T-helper 22 cell (primary cell): ENCODE results near the gene CTSH.
"Not testable (repeated sequence)": the region's sequence is repeated elsewhere in the genome, so short reads cannot be mapped to it uniquely, and the experiment has no call there.

Experiments used
- DNase-seq: peaks from one replicate; pipeline ENCODE4 v3.0.0-alpha.2; 2020; ENCODE audit warnings: low read depth

The CTSH gene

DNA sequence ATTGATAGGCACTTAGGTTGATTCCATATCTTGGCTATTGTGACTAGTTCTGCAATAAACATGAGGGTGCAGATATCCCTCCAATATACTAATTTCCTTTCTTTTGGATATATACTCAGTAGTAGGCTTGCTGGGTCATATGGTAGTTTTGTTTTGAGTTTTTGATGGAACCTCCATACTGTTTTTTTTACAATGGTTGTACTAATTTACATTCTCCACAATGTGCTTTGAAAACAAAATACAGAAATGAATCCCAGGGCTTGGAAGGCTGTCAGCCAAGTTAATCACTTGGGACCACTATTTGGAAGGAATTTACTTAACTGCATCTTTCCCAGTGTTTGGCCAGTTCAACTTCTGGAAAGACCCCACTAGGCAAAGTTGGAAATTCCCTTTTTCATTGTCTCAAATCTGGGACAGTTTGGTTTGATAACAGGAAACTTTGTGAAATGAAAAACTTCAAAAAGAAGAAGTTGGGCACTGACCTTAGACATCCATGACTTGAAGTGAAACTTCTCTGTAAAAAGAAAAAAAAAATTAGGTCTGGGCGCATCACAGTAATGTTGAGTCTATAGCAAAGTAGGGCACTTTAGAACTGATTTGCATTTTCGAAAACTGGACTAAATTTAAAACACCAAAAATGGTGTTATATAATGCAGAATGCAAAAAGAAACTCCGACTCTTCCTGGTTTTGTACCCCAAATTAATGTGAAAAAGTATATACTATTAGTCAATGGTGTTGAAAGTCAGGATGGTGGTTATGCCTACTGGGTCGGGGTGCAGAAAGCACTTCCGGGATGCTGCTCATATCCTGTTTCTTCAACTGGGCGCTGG lies 6.0 kb downstream of the CTSH start:
- DNase-seq: no peak

DNA sequence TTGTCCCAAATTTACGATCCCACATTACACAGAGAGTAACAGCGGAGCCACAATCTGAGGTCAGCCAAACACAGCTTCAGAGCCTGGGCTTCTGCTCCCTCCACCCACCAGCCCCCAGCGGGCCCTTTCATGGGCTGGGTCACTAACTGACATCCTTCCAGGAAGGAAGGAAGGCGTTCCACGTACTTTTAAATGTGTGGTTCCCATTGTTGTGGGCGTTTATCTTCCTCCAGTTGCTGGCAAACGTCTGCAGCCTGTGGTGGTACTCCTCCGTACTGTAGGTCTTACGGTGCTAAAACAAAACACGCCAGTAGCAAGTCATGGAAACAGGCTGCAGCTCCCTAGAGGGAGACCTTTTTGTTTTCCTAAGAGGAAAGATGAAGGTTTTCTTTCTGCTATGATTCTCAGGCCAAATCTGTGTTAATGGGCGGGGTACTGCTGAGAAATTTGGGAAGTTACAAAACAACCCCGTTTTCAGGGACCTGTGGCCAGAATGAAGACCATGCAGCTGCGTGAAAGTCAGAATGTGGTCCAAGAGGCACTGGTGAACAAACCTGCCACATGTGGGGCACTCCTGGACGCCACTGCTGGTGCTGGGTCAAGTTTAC lies 7.6 kb downstream of the CTSH start:
- DNase-seq: no peak

DNA sequence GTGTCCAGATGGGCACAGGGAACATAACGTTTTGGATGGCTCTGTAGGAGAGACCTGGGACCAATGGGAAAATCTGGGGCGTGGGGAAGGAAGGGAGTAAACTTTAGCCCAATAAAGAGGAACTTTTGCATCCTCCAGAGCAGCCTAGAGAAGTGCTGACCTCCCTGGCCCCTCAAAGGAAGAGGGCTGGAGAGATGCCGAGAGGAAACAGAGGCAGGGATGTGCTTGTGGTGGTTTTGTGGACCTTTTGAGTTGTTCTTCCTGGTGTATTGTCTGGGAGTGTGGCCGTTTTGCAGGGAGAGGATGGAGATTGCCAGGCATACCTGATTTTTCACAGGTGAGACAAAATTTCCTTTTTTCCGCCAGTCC lies 10.2 kb downstream of the CTSH start:
- no peak for DNase-seq

DNA sequence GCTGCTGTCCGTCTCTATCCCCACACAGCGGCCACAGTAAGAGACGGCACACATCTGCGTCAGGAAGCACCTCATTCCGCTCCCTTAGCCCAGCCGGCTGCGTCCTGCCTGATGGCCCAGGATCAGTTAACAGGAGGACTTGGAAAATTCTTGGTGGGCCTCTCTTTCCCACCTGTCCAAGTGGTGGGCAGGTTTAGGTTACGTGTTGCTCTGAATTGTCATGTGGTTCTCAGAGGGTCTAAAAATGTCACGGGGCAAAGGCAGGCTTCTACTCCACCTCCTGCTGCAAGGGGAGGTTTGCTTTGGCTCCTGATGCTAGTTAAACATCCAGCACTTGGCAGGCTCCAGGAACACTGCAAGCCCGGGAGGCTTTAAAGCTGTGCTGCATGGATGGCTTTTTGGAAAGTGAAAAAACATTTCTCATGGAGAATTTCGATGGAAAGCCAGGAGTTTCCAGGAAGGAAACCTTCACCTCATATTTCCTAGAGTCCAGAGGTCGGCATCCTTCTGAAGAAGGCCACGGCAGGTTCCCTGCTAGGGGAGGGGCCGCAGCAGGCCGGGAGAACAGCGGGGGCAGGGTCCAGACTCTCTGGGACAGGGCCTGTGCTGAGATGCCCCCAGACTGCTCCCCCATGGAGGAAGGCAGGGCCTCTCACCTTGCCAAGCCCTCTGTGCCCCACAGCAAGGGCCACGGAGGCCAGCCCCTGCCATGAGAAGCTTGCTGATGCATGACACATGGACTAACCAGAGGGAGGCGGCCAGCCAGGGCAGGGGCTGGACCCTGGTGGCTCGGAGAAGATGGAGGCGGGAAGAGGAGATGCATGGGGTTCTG lies 10.8 kb downstream of the CTSH start:
- DNase-seq: no peak

DNA sequence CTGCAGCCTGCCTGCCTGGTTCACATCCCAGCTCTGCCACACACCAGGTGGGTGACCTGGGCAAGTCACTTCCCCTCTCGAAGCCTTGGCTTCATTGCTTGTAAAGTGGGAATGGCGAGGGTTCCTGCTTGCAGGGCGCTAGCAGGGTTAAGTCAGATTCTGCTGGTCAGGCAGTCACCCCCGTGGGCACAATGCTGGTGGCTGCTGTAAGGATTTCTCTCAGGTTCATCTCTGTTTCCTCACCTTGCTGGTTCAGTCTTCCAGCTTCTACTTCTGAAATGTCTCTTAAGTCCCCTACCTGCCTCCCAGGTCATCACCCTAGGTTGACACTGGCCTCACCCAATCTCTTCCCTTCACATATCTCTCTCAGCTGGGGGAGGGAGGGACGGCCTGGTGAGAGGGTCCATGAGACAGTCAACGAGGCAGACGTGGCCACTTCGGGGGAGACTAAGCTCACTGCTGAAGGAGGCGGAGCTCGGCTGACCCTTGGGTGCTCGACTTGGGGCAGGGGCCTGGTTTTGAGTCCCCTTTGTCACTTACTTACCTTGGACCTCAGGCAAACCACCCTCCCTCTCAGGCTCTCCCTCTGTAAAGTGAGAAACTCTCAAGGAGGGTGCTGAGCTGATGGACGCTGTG lies 11.5 kb downstream of the CTSH start:
- DNase-seq: no peak

DNA sequence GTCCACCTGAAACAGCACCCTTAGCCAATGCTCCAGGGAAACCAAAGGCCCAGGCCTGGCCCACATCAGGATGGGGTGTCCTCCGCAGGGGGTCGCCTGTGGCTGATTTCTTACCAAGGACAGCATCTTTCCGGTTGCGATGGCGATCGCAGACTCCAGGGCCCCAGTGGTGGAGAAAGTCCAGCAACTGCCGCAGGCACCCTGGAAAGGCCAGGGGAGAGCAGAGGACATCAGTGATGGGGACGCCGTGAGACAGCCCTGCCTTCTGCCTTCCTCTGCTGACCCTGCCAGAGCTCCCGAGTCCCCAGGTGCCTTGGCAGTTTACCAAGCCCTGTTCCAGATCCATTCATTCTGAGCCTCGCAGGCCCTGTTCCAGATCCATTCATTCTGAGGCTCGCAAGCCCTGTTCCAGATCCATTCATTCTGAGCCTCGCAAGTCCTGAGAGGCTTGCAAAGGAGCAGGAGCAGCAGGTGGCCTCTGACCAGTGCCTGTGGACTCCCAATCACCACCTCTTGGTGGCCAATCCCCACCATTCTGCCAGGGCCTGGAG lies 12.5 kb downstream of the CTSH start:
- no peak for DNase-seq

DNA sequence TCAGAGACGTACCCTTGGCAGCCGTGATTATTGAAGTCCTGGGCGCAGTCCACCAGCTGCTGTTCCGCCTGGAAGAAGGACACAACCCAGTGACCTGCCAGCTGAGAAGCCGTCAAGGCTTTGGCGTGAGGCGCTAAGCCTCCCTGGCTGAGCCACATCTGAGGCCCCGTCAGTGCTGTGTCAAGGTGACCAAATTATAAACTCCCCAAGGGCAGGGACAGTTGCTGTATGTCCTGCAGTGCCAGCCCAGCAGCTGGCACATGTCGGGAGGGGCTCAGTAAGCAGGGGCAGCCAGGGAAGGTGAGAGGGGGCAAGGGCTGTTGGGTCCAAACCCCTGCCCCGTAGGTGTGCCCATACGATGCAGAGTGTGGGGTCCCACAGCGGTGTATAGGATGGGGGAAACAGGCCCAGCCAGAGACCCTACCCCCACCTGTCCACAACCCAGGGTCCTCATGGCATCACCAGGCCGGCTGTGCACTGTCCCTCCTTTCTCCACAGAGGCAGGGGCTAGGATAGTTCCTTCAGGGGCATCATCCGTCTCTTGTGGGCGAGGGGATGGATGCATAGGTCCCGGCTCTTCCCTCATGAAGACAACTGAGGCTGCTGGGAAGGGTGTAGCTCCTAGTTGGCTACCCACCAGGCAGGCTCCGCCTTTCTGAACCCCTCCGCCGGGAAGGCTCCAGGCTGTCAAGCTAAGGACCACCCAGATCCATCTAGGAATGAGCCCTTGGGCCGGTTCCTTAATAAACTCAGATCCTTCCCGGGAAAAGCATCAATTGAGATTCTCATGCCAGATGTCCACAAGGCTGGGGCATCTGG lies 13.2 kb downstream of the CTSH start:
- no peak for DNase-seq

DNA sequence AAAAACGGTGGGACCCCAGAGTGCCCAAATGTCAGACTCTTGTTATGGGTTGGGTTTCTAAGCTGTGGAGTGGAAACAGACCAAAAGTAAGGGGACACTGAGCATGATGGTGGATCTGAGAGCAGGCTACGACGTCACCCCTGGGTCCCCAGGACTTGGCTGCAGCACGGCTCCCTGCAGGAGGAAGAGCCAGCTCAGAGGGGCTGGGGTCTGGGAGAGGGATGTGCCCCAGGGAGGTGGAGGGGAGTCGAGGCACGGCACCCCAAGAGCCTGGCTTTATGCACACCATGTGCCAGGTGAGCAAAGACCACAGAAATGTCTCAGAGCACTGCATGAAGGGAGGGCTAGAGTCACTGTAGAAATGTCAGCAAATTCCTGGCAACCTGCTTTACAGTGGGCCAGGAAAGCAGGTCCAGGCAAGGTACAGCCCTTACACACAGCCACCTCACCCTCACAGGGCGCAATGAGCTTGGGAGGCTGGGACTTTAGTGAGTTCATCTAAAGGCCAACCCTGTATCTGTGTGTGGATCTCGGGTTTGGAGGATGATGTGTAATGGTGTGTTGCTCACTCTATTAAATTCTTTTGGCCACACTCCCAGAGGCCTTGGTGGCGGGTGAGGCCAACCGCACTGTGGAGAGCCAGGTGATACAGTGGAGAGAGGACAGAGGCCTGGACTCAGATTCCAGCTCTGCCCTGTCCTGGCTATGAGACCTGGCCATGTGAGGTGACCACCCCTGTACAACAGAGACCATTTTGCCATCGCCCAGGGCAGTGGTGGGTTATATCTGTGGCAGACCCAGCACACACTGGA lies 14.1 kb downstream of the CTSH start:
- DNase-seq: no peak

DNA sequence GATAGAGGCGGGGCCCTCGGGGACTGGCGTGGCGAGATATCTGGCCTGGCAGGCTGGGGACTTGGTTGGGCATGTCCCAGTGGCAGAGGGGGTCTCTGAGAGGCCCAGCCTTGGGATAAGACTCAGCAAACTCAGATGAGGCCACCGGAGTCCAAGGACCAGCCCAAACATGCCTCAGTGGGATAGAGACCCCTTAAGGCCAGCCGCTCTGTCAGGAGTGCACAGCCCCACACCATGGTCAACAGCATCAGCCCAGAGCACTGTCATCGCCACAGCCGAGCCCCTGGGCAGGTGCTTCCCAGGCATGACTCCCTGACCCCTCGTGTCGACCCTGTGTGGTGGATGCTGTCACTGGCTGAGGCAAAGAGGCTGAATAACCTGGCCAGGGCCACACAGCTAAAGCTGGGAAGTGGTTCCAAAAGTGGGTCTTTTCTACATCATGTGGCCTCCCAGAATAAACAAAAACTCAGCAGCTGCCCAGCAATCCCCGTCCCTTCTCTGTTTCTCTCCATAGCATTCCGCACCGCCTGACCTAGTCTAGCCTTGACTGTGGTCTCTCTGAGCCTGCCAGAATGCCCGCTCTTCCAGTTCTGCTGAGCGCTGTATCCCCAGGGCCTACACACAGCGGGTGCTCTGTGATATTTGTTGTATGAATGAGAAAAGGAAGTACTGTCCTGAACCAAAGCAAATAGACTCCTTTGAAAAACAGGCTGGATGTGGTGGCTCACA lies 15.1 kb downstream of the CTSH start:
- no peak for DNase-seq

DNA sequence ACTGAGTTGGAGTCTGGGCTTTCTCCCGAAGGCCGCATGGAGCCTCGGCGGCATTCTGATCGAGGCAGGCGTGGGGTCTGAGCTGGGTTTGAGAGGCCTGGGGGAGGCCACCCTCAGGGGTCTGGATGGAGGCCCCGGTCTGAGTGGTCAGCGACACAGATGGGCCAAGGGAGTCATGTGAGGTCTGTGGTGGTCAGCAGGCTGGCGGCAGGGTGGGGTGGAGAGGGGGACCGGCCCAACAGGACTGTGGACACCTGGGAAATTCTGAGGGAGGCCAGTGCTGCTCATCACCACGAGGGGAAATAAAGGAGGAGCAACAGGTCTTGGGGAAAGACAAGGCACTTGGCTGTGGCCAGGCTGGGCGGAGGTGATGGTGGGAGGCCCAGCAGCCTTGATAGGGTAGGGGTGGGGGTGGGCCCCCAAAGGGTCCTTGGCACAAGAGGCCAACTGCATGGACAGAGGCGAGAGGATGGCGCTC lies 16.2 kb downstream of the CTSH start:
- no peak for DNase-seq

DNA sequence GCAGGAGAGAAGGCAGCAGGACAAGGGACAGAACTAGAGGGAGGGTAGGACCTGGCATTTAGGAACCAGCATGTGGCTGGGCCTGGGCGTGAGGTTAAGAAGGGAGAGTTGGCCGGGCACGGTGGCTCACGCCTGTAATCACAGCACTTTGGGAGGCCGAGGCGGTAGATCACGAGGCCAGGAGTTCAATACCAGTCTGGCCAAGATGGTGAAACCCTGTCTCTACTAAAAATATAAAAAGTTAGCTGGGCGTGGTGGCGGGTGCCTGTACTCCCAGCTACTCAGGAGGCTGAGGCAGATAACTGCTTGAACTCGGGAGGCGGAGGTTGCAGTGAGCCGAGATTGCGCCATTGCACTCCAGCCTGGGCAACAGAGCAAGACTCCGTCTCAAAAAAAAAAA lies 16.7 kb downstream of the CTSH start:
- not testable (repeated sequence) for DNase-seq

DNA sequence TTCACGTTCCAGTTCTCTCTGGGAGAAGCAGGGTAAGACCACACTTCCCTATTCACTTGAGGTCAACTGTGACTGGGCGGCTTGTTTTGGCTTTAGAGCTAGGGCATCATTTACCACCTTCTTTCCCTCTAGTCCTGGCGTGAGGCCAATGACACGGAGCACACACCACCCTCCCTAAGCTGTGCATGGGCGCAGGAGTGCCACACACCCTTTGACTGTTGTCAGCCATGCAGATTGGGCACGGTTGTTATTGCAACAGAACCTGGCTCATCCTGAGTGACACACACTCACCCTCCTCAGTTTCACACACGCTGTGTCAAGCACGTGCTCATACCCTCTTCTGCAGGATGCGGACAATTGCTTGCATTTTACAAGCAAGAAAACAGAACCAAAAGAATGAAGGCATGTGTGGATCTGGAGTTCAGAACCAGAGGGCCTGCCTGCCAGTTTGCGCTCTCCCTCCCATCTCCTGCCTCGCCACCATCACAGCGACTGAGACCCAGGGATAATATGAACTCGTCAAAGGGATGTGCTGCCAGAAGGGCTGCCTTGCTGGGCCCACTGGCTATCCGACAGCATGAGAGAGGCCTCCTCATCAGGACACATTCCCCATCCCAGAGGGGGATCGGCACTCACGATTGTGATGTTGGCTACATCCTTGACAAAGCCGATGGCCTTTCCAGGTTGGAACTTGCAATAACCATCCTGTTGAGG lies 17.6 kb downstream of the CTSH start:
- DNase-seq: no peak

DNA sequence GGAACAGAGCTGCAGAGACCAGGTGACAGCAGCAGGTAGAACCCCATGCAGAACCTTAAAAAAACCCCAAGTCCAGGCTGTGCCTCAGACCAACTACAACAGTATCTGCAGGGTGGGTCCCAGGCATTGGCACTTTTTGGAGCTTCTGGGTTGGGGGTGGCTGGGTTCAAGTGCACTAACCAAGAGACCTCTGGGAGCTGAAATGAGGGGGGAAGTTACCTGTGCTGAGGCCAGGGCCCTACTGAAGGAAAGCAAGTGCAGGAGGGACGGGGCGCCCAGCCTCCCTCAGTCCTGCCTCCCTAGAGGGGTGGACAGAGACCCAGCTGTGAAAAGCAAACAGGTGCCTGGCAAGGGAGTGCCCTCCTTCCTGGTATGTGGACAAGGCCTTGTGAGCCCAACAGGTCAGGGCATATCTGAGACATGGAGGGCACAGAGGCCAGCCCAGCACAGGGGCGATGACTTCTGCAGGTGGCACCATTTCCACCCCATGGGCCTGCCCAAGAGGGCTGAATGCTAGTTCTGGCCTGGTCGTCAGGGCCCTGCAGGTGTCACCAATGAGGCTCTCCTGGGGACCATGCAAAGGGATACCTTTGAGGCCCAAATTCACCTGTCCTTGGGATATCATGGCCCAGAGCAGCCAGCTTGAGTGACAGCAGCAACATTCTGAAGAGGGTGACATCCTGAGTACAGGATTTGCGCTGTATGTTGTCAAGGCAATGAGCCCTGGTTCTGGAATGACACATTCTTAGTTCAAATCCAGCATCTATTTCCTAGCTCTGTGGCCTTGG lies 18.7 kb downstream of the CTSH start:
- no peak for DNase-seq

DNA sequence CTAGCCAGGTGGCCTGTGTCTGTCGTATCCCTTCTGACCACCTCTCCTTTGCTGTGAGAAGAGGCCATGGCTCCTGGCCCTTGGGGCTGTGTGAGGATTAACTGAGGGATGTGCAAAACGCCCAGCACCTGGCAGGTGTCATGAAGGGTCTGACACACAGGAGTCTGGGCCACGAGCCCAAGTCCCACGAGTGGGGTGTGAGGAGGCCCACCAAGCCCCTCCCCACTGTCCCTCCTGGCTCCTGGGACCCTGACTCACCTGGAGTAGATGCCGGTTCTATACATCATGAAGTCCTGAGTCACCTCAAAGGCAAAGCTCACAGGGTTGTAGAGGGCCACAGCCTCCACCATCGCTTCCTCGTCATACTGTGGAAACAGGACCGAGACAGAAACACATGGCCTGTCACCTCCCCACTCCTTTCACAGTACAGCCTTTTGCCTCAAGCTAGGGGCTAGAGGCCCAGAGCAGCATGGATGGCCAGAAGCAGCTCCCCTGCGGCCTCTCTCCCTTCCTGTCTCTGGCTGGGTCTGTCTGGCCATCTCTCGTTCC lies 19.7 kb downstream of the CTSH start:
- no peak for DNase-seq

DNA sequence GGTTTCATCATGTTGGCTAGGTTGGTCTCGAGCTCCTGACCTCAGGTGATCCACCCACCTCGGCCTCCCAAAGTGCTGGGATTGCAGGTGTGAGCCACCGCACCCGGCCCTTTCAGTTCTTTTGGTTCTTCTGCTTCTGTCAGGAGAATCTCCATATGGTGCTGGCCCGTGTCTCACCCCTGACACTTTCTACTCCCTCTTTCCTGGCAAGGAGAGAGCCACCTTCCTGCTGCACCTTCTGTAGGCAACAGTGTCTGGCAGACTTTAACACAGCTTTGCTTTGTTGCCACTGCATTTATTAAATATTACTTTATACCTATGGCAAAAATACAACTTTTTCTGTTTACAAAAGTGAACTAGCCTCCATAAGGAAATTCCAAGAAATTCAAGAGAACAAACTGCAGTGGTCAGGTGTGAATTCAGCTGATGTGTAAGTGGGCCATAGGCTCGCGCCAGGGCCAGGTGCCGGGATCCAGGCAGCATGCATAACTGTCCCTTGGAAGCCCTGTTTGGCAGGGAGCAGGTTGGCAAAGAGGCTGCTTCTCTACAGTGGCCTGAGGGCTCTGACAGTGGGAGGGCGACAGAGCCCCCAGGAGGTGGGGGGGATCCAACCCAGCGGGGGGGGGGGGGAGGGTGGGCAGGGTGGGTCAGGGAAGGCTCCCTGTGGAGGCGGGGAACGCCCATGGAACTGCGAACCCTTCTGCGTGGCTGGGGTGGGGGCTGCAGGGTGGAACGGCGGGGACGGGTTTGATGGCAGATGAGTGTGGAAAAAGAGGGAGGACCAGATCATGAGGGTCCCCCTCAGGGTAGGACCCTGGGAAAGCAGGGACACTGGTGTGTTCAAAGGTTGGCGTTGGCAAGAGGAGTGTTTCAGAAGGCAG lies 21.1 kb downstream of the CTSH start:
- no peak for DNase-seq

DNA sequence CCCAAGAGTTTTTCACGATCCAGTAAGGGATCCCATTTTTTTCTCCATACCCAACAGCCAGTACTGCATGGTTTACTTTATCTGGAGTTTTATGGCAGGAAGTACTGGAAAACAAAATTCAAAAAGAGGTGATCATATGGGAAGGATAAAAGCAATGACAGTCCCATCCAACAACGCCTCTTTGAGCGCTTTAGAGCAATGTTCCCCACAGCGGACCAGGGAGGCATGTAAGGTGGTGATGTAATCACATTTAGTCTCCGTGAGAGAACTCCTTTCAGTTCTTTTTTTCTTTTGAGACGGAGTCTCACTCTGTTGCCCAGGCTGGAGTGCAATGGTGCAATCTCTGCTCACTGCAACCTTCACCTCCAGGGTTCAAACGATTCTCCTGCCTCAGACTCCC lies 21.8 kb downstream of the CTSH start:
- DNase-seq: no peak

DNA sequence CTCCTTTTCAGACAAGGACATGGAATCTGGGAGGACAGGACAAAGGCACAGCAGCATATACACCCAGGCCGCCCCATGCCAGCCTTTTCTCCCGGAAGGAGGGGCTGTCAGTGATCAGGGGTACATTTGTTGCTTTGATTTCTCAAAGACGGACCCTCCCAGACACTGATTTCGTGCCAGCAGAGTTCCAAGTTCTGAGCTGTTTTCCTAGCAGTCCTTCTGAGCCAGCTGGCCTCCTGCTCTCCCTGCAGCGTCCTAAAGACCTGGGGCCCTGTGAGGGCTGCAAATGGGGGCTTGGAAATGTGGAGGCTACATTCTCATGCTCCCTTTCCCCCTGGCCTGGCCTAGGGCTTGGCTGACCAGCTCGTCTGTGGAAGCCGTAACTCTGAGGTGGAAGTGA lies 22.3 kb downstream of the CTSH start:
- DNase-seq: no peak
